ENCODE data around the gene RECQL5. TPM values are rescaled to one million over a fixed set of nuclear protein-coding genes. Genes with fewer than 3 reads are reported as not detected.
"Not testable (repeated sequence)": the region's sequence is repeated elsewhere in the genome, so short reads cannot be mapped to it uniquely, and the experiment has no call there.

RECQL5 gene
- total RNA-seq, 2 donors from 2014 or later = 23.2 to 27.0 TPM

GRCh38 chr17:75639327-75639726, 27.6 kb downstream of the RECQL5 start:
- ATAC-seq = no peak
- intact Hi-C loops (cut with DNase I, micrococcal nuclease) = no loop called here
- DNase-seq = no peak

- intact Hi-C loops (cut with DNase I, micrococcal nuclease) = no loop called here
- ATAC-seq = no peak
- DNase-seq = peak in 1 of 2 donors; percentile 25
These were observed 28.1 kb downstream of the RECQL5 start for GRCh38 chr17:75638893-75639292.

GRCh38 chr17:75638039-75638438, 28.9 kb downstream of the RECQL5 start:
- DNase-seq; ATAC-seq; intact Hi-C loops (cut with DNase I, micrococcal nuclease): not testable (repeated sequence)

GRCh38 chr17:75637551-75637950, 29.4 kb downstream of the RECQL5 start:
- ATAC-seq (no peak), DNase-seq (peak in 1 of 2 donors; percentile 11)
- intact Hi-C loops (cut with DNase I, micrococcal nuclease) = no loop called here

GRCh38 chr17:75637143-75637538, 29.8 kb downstream of the RECQL5 start:
- intact Hi-C loops (cut with DNase I, micrococcal nuclease) = no loop called here
- DNase-seq = peak; percentile 53 to 77

GRCh38 chr17:75636381-75637142, 30.4 kb downstream of the RECQL5 start:
- intact Hi-C loops (cut with DNase I, micrococcal nuclease) = no loop called here
- DNase-seq (peak in 1 of 2 donors; percentile 25), ATAC-seq (no peak)

More at GRCh38 chr17:75637143-75637538, 29.8 kb downstream of the RECQL5 start:
- ATAC-seq = peak; percentile 20

GRCh38 chr17:75635610-75636202, 31.2 kb downstream of the RECQL5 start:
- intact Hi-C loops (cut with DNase I, micrococcal nuclease) = loop anchor here in 1 of 2 donors (2.0 kb wide), 1 partner anchor 111 kb away; no protein-coding TSS in a partner anchor
- ATAC-seq (peak; percentile 51), DNase-seq (peak; percentile 69 to 75)

GRCh38 chr17:75634754-75635609, 32.0 kb downstream of the RECQL5 start:
- ATAC-seq (no peak), DNase-seq (no peak)
- intact Hi-C loops (cut with DNase I, micrococcal nuclease) = loop anchor here in 1 of 2 donors (2.0 kb wide), 1 partner anchor 112 kb away; no protein-coding TSS in a partner anchor

GRCh38 chr17:75634376-75634740, 32.6 kb downstream of the RECQL5 start:
- ATAC-seq = no peak
- intact Hi-C loops (cut with DNase I, micrococcal nuclease) = loop anchor here in 1 of 2 donors (2.0 kb wide), 1 partner anchor 112 kb away; no protein-coding TSS in a partner anchor
- DNase-seq = no peak

GRCh38 chr17:75633486-75634375, 33.2 kb downstream of the RECQL5 start:
- intact Hi-C loops (cut with DNase I, micrococcal nuclease) = loop anchor here in 1 of 2 donors (2.0 kb wide), 1 partner anchor 113 kb away; no protein-coding TSS in a partner anchor
- peak; percentile 89 to 94 for DNase-seq
- peak; percentile 60 for ATAC-seq

GRCh38 chr17:75632863-75633485, 34.0 kb downstream of the RECQL5 start, which contains the start of gene SMIM5:
TSS of gene SMIM5 (plus strand) at chr17:75633434. CDS start at chr17:75640202, 6,768 bp downstream.
- ATAC-seq (peak; percentile 59), DNase-seq (peak; percentile 84 to 91)
- intact Hi-C loops (cut with DNase I, micrococcal nuclease) = no loop called here

- intact Hi-C loops (cut with DNase I, micrococcal nuclease) = no loop called here
- DNase-seq (no peak), ATAC-seq (no peak)
These were observed 34.5 kb downstream of the RECQL5 start for GRCh38 chr17:75632428-75632827.

- DNase-seq (no peak), ATAC-seq (no peak)
- intact Hi-C loops (cut with DNase I, micrococcal nuclease) = no loop called here
These were observed 35.6 kb downstream of the RECQL5 start for GRCh38 chr17:75631353-75631752.

- ATAC-seq = no peak
- DNase-seq = no peak
- intact Hi-C loops (cut with DNase I, micrococcal nuclease) = no loop called here
These were observed 36.7 kb downstream of the RECQL5 start for GRCh38 chr17:75630071-75630917.

GRCh38 chr17:75629157-75629556, 37.8 kb downstream of the RECQL5 start:
- DNase-seq (no peak), ATAC-seq (no peak)
- intact Hi-C loops (cut with DNase I, micrococcal nuclease) = no loop called here

GRCh38 chr17:75628425-75628824, 38.5 kb downstream of the RECQL5 start:
- intact Hi-C loops (cut with DNase I, micrococcal nuclease) = no loop called here

GRCh38 chr17:75627094-75627493, 39.9 kb downstream of the RECQL5 start:
- no peak for ATAC-seq
- intact Hi-C loops (cut with DNase I, micrococcal nuclease) = no loop called here
- no peak for DNase-seq

More at GRCh38 chr17:75628425-75628824, 38.5 kb downstream of the RECQL5 start:
- DNase-seq = no peak
- ATAC-seq = no peak

All from left colon (tissue), 2 donors.